ENCODE measurements around the gene CTNND2.

CTNND2 gene

DNA sequence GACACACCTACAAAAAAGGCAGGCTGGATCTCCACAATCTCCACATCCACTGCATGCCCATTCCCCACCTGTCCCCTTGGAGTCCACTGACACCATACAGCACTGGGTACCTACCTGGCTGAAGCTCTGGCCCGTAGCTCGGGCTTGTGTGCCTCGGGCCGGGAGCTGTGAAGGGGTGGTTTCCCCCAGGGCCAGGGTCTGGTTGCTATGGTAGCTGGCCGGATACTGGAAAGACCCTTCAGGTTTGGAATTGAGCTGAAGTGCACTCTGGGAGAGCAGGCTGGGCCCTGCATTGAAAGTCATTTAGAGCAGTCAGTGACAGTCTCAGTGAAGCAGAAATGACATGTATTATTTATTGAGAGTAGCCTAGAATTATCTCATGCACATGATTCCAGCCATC is 507.3 kb downstream of the CTNND2 start:
- Histone ChIP-seq H4K20me1 (ENCODE audit: insufficient read depth) (no peaks in the 10 kb centered on the region), H3K9ac (no peak overlapping the region), H3K4me3 (IDR thresholded peaks at IDR 0.05; ENCODE audit: insufficient read depth, low read depth, low read length) (no peak overlapping the region), H3K27ac (no peak overlapping the region), H3K79me2 (ENCODE audit: insufficient read depth, low read depth) (no peaks in the 10 kb centered on the region), H3K4me2 (no peak overlapping the region), H3K36me3 (ENCODE audit: insufficient read depth) (no peaks in the 10 kb centered on the region), H2AFZ (ENCODE audit: low read depth) (no peak overlapping the region), H3K4me1 (ENCODE audit: low read depth, poor library complexity, severe bottlenecking) (no peaks in the 10 kb centered on the region), H3K27me3 (ENCODE audit: insufficient read depth, low read depth) (no peaks in the 10 kb centered on the region)
- TF ChIP-seq, protein P1, sequence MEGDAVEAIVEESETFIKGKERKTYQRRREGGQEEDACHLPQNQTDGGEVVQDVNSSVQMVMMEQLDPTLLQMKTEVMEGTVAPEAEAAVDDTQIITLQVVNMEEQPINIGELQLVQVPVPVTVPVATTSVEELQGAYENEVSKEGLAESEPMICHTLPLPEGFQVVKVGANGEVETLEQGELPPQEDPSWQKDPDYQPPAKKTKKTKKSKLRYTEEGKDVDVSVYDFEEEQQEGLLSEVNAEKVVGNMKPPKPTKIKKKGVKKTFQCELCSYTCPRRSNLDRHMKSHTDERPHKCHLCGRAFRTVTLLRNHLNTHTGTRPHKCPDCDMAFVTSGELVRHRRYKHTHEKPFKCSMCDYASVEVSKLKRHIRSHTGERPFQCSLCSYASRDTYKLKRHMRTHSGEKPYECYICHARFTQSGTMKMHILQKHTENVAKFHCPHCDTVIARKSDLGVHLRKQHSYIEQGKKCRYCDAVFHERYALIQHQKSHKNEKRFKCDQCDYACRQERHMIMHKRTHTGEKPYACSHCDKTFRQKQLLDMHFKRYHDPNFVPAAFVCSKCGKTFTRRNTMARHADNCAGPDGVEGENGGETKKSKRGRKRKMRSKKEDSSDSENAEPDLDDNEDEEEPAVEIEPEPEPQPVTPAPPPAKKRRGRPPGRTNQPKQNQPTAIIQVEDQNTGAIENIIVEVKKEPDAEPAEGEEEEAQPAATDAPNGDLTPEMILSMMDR (conservative IDR thresholded peaks at IDR 0.05; ENCODE audit: low read depth, low read length) = no peak

DNA sequence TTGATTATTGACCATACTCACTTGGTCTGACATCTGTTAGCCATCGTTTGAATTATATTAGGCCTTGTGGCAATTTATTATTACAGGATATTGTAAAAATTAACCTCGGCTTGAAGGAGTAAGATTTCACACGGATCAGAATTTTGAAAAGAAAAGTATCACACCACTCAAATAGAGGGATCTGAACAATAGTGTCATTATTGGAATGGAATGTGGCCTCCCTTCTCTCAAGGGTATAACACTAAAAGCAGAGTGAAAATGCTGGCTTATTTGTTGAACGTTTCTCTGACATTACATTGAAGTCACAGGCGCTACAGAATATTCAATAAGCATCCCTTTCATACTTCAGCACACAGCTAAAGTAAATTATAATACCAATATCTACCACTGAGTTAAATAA is 509.3 kb downstream of the CTNND2 start:
- H3K4me1 ChIP-seq (ENCODE audit: low read depth, poor library complexity, severe bottlenecking) = no peaks in the 10 kb centered on the region
- no peak overlapping the region for H2AFZ ChIP-seq (ENCODE audit: low read depth)
- no peak overlapping the region for H3K9ac ChIP-seq
- H3K27ac ChIP-seq = no peak overlapping the region
- no peaks in the 10 kb centered on the region for H3K36me3 ChIP-seq (ENCODE audit: insufficient read depth)
- no peaks in the 10 kb centered on the region for H3K79me2 ChIP-seq (ENCODE audit: insufficient read depth, low read depth)
- TF ChIP-seq, protein P1 (conservative IDR thresholded peaks at IDR 0.05; ENCODE audit: low read depth, low read length) = no peak
- H3K4me2 ChIP-seq = no peak overlapping the region
- no peaks in the 10 kb centered on the region for H4K20me1 ChIP-seq (ENCODE audit: insufficient read depth)
- H3K4me3 ChIP-seq (IDR thresholded peaks at IDR 0.05; ENCODE audit: insufficient read depth, low read depth, low read length) = no peak overlapping the region
- H3K27me3 ChIP-seq (ENCODE audit: insufficient read depth, low read depth) = no peaks in the 10 kb centered on the region

DNA sequence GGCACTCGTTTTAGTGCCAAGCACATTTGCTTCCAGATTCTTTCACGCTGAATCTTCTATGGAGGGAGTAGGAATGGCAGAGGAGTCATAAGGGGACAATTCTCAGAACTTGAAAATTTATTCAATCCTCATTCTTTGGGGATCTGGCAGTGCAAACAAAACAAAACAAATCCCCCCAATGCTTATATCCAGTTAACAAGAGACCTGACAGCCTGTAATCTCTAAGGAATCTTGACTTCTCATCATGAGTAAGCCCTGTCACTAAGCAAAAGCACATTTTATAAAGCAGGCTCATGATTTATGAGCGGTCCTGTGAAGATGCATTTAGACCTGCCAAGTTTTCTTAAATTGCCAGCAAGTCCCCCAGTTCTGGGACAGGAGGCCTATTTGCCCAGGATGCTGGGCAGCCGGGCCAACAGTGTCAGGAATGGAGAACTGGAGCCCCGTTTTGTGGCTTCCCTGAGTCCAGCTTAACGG is 513.9 kb downstream of the CTNND2 start:
- no peak overlapping the region for H2AFZ ChIP-seq (ENCODE audit: low read depth)
- no peak overlapping the region for H3K4me3 ChIP-seq (IDR thresholded peaks at IDR 0.05; ENCODE audit: insufficient read depth, low read depth, low read length)
- no peaks in the 10 kb centered on the region for H3K4me1 ChIP-seq (ENCODE audit: low read depth, poor library complexity, severe bottlenecking)
- H3K4me2 ChIP-seq = no peak overlapping the region
- no peaks in the 10 kb centered on the region for H4K20me1 ChIP-seq (ENCODE audit: insufficient read depth)
- H3K79me2 ChIP-seq (ENCODE audit: insufficient read depth, low read depth) = no peaks in the 10 kb centered on the region
- H3K36me3 ChIP-seq (ENCODE audit: insufficient read depth) = no peaks in the 10 kb centered on the region
- H3K27ac ChIP-seq = no peak overlapping the region
- H3K9ac ChIP-seq = no peak overlapping the region
- H3K27me3 ChIP-seq (ENCODE audit: insufficient read depth, low read depth) = no peaks in the 10 kb centered on the region
- TF ChIP-seq, protein P1 (conservative IDR thresholded peaks at IDR 0.05; ENCODE audit: low read depth, low read length) = no peak

DNA sequence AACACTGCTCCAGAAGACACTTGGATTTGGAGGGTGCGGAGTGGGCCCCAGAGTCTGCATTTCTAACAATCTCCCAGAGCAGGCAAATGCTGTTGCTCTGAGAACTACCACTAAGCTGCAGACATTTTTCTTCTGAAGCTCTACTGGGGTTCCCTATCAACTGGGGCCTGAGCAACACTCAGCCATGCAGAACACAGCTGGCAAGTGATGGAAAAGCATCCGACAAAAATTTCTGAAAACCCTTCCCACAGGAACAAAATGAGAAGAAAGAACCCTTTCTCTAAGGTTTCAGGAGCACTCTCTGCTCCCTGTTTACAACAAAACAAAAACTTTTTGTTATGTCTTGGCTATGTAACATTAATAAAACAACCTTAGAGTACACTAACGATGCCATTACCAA is 516.9 kb downstream of the CTNND2 start:
- no peaks in the 10 kb centered on the region for H3K27me3 ChIP-seq (ENCODE audit: insufficient read depth, low read depth)

More for the DNA sequence above, 516.9 kb downstream of the CTNND2 start:
- no peak overlapping the region for H2AFZ ChIP-seq (ENCODE audit: low read depth)
- no peak overlapping the region for H3K4me3 ChIP-seq (IDR thresholded peaks at IDR 0.05; ENCODE audit: insufficient read depth, low read depth, low read length)
- no peak overlapping the region for H3K9ac ChIP-seq
- H3K79me2 ChIP-seq (ENCODE audit: insufficient read depth, low read depth) = no peaks in the 10 kb centered on the region
- H3K4me1 ChIP-seq (ENCODE audit: low read depth, poor library complexity, severe bottlenecking) = no peaks in the 10 kb centered on the region
- H3K4me2 ChIP-seq = no peak overlapping the region
- TF ChIP-seq, protein P1 (conservative IDR thresholded peaks at IDR 0.05; ENCODE audit: low read depth, low read length) = no peak
- H4K20me1 ChIP-seq (ENCODE audit: insufficient read depth) = no peaks in the 10 kb centered on the region
- H3K27ac ChIP-seq = no peak overlapping the region
- no peaks in the 10 kb centered on the region for H3K36me3 ChIP-seq (ENCODE audit: insufficient read depth)

All from KMS-11 (cell line).